Adipose tissue (tissue), 3 donors: ENCODE results near the gene ZBTB26. TPM values are rescaled to one million over a fixed set of nuclear protein-coding genes. Genes with fewer than 3 reads are reported as not detected.

Experiments
- H3K27ac ChIP-seq: one replicate; pipeline ENCODE4 v1.5.1; 2013; ENCODE audit warnings: low read depth, low read length
- WGBS, 3 donors: extraction: QIAGEN DNeasy Blood & Tissue Kit; methylation state at CpG; one replicate each; pipeline ENCODE4 v1.1.7; 2013; 5-methylcytosine and 5-hydroxymethylcytosine counted together
- polyA plus RNA-seq, 3 donors: library from polyadenylated mRNA; stranded (reverse); fragments of 200-250 nt; gene quantifications; one replicate each; pipeline ENCODE4 v1.2.3, GENCODE V29; 2013
- donor health status: healthy with polysubstance abuse.
- donor health status: Bipolar disorder and iron deficiency.
- donor health status: healthy.

Gene ZBTB26
- 1 to 10 TPM; 2.0 to 2.2 (median 2.1) TPM for polyA plus RNA-seq

GRCh38 chr9:122931226-122932121 is at the start of gene ZBTB26:
TSS of gene ZBTB26 (minus strand) at chr9:122931512. CDS start at chr9:122919934, 11,578 bp downstream.
- no peak within 1 kb of the TSS for H3K27ac ChIP-seq
- WGBS, 3 donors, result 0% methylated on average over 45 to 51 of the region's 51 CpGs

- no peak overlapping the region for H3K27ac ChIP-seq
- WGBS, 3 donors, result 48 to 71% (median 68%) methylated on average over 2 of the region's 2 CpGs
Measured at GRCh38 chr9:122978601-122979000, 47.3 kb upstream of the ZBTB26 start.

- 40 to 77% (median 54%) methylated on average over 2 of the region's 2 CpGs for WGBS, 3 donors
- no peak overlapping the region for H3K27ac ChIP-seq
Measured at GRCh38 chr9:122975196-122975595, 43.9 kb upstream of the ZBTB26 start.

- H3K27ac ChIP-seq, result no peak overlapping the region
- WGBS, 3 donors, result 85 to 94% (median 88%) methylated on average over 1 of the region's 1 CpG
Measured at GRCh38 chr9:122961139-122961538, 29.8 kb upstream of the ZBTB26 start.

GRCh38 chr9:122955961-122956360 is 24.6 kb upstream of the ZBTB26 start:
- no peak overlapping the region for H3K27ac ChIP-seq

- H3K27ac ChIP-seq, result no peak overlapping the region
Measured at GRCh38 chr9:122954253-122954691, 23.0 kb upstream of the ZBTB26 start.

GRCh38 chr9:122951056-122951455 is 19.7 kb upstream of the ZBTB26 start:
- no peak overlapping the region for H3K27ac ChIP-seq
- 91 to 94% (median 94%) methylated on average over 1 of the region's 1 CpG for WGBS, 3 donors

- 83 to 94% (median 92%) methylated on average over 3 of the region's 3 CpGs for WGBS, 3 donors
- H3K27ac ChIP-seq, result no peak overlapping the region
Measured at GRCh38 chr9:122950263-122950662, 19.0 kb upstream of the ZBTB26 start.

- H3K27ac ChIP-seq, result no peak overlapping the region
- WGBS, 3 donors, result 52 to 97% (median 94%) methylated on average over 1 of the region's 1 CpG
Measured at GRCh38 chr9:122949696-122950095, 18.4 kb upstream of the ZBTB26 start.

GRCh38 chr9:122948313-122948712 is 17.0 kb upstream of the ZBTB26 start:
- no peak overlapping the region for H3K27ac ChIP-seq
- WGBS, 3 donors, result 86 to 91% (median 89%) methylated on average over 3 of the region's 3 CpGs

GRCh38 chr9:122946461-122947005 is 15.2 kb upstream of the ZBTB26 start:
- H3K27ac ChIP-seq, result no peak overlapping the region
- 22 to 83% (median 70%) methylated on average over 1 of the region's 1 CpG for WGBS, 3 donors

GRCh38 chr9:122944960-122945888 is 13.9 kb upstream of the ZBTB26 start:
- H3K27ac ChIP-seq, result no peak overlapping the region
- 69 to 81% (median 69%) methylated on average over 4 of the region's 4 CpGs for WGBS, 3 donors

- WGBS, 3 donors, result 5 to 12% (median 10%) methylated on average over 17 of the region's 17 CpGs
- no peak overlapping the region for H3K27ac ChIP-seq
Measured at GRCh38 chr9:122941582-122942234, 10.4 kb upstream of the ZBTB26 start.

- WGBS, 3 donors, result 0 to 1% (median 0%) methylated on average over 31 to 53 of the region's 54 CpGs
- H3K27ac ChIP-seq, result no peak within 1 kb of the TSS
Measured at GRCh38 chr9:122940749-122941581, 9.7 kb upstream of the ZBTB26 start, which contains the start of gene RABGAP1. TSS of gene RABGAP1 (plus strand) at chr9:122941020. CDS start at chr9:122957060, 16,040 bp downstream.

GRCh38 chr9:122940454-122940748 is 9.1 kb upstream of the ZBTB26 start:
- H3K27ac ChIP-seq, result no peak overlapping the region
- 30 to 34% (median 31%) methylated on average over 6 of the region's 6 CpGs for WGBS, 3 donors

GRCh38 chr9:122939601-122940000 is 8.3 kb upstream of the ZBTB26 start:
- WGBS, 3 donors, result 85 to 89% (median 88%) methylated on average over 4 of the region's 4 CpGs
- H3K27ac ChIP-seq, result no peak overlapping the region

- WGBS, 3 donors, result 50 to 80% (median 75%) methylated on average over 1 of the region's 1 CpG
- H3K27ac ChIP-seq, result no peak overlapping the region
Measured at GRCh38 chr9:122936883-122937282, 5.6 kb upstream of the ZBTB26 start.

GRCh38 chr9:122936464-122936863 is 5.2 kb upstream of the ZBTB26 start:
- WGBS, 3 donors, result 86 to 98% (median 96%) methylated on average over 5 of the region's 5 CpGs
- H3K27ac ChIP-seq, result no peak overlapping the region
